Renal cortical epithelial cell (primary cell): ENCODE measurements around the gene ADCY3. TPM values are rescaled to one million over a fixed set of nuclear protein-coding genes. Genes with fewer than 3 reads are reported as not detected.

Experiments
- DNase-seq: peaks from one replicate; pipeline ENCODE4 v3.0.0-alpha.2; 2011; ENCODE audit warnings: low read depth
- total RNA-seq: library from RNA; depleted of rRNA; stranded (reverse); fragments of >200 nt; gene quantifications from 2 replicates; pipeline ENCODE4 v1.2.3, GENCODE V29; 2014

The ADCY3 gene
- total RNA-seq, 1 donor from 2014 or later: 16.5 TPM

DNA sequence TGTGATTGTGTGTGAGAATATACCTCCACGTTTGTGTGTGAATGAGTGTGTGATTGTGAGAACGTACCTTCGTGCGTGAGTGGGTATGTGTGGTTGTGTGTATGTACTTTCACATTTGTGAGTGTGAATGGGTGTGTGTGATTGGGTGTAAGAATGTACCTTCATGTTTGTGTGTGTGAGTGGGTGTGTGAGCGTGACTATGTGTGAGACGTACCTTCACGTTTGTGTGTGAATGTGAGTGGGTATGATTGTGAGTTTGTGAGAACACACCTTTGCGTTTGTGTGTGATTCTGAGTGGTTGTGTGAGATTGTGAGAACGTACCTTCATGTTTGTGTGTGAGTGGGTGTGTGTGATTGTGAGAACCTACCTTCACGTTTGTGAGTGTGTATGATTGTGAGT is 5.8 kb upstream of the ADCY3 start:
- DNase-seq: no peak

- DNase-seq: no peak
These were observed 4.7 kb upstream of the ADCY3 start for GRCh38 chr2:24924732-24925131.

- DNase-seq: no peak
These were observed 4.2 kb upstream of the ADCY3 start for GRCh38 chr2:24924266-24924665.

GRCh38 chr2:24923106-24923505 is 3.1 kb upstream of the ADCY3 start:
- DNase-seq: no peak

DNA sequence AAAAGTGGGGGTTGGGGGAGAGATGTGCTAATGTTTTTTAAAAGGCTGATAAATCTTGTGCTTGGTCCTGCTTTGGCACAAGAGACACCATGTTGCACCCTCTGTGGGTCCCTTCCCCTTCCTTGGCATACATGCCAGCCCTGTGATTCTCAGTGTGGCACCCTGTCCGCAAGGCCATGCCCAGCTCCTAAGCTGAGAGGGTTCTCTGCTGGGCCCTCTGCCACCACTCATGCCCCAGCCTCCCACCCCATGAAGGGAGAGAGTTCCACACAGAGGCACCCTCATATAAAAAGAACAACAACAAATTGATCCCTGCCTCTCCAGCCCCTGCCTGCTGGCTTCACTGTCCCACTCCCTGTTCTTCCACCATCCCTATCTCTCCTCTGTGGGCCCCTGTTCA is 2.5 kb upstream of the ADCY3 start:
- DNase-seq: no peak

DNA sequence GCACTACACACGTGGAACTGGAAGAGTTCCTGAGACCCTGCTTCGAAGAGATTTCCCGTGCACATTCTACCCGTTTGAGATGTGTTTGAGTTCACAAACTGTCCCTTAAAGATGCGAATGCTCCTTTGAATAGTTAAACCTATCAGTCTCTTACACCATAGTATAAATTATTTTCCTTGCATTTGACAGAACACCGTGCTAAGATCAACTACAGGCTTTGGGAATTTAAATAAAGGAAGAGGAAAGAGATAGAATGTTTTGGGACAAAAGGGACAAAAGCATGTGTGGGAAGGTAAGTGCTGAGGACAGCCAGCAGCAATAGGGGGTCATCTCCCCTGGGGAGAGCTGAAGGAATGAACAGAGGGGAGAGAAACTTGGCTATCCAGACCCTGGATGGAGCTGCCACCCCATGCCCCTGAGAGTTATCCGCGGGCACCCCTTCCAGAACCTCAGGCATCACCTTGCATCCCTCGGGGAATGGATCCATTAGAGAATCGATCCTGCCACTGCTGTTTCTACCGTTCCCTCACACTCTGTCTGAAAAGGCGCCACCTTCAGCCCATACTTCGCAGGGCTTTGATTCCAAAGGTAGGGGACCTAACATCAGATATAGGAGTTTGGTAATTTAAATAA is 888 bp upstream of the ADCY3 start:
- no peak for DNase-seq

DNA sequence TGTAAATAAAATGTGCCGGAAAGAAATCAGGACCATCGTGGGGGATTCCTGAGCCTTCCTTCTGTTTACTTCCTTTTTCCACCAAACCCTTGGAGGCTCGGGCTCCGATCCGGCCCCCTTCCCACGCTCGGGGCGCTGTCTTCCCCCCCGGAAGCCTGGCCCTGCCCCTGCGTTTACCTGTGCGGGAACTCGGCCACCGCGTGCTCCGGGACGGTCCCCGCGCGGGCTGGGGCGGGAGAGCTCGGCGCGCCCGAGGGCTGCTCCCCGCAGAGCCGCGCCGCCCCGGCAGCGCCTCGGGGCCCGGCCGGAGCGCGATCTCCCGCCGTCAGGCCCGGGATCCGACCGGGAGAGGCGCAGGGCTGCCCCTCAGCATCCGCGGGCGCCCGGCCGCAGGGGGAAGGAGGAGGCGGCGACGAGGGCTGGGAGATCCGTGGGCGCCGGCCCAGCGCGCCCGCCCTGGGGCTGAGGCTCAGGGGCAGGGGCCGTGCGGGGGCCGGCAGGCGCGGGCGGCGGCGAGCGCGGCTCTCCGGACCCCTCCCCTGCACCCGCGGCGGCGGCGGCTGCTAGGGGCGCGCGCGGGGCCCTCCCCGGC is 435 bp downstream of the ADCY3 start:
- no peak for DNase-seq

DNA sequence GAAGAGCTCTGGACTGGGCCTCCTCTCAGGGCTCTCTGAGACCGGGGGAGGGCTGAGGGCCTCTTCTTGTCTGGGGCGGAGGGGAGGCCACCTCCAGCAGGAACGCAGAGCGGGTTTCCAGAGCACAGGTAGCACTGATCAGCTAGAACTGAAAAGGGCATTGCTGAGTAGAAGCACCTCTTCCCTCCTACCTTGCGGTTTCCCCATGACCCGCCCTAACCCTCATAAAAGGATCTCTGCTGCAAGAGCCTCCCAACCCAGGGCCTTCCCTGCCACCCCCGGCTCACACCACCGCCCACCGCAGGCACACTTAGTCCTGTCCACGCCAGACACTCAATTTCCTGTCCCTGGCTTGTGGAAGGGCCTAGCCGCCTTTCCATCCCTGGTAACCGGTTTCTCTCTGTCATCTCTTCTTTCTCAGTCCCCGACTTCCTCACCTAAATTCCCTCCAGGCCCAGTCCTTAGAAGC is 966 bp downstream of the ADCY3 start:
- no peak for DNase-seq

DNA sequence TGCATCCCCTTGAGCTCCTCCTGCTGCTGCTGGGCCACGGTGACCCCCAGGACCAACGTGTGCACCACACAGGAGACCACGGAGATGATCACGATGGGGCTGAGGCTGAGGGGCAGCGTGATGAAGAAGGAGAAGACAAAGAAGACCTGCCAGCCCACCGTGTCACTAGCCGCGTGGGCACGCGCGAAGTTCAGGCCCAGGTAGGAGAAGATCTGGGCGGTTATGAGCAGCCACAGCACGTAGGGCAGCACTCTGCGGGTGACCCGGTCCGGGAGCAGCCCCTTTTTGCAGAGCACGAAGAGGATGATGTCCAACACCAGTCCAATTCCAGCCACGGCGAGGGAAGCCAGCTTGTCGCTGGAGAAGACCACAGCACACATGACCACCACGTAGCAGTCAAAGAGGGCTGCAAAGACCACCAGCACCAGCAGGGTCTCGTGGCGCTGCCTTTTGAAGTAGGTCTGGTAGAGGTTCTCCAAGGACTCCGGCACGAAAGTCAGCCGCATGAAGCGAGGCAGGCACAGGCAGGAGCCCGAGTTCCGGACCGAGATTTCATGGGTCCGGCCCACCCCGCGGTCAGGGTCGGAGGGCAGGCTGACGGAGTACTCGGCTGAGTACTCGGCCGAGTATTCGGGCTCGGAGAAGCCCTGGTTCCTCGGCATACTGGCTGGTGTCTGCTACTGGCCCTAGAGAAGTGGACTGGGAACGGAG is 1.6 kb downstream of the ADCY3 start:
- no peak for DNase-seq

GRCh38 chr2:24917731-24918325 is 2.2 kb downstream of the ADCY3 start:
- DNase-seq: no peak

DNA sequence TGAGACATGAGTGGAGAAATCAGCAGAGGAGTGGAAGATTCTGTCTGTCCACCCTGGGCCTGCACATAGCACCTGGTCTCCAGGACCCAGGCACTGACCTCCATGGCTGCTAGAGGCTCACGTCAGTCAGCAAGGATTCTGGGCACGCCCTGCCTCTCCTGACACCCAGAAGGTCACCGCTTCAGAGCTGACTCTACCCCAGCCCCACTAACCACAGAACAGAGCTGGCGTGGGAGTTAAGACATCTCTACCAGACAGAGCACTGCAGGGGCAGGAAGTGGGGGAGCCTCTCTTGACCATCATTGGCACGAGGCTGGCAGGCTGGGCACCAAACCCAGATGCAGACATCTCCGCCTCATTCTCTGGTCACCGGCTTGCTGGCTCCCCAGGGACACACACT is 3.0 kb downstream of the ADCY3 start:
- no peak for DNase-seq

GRCh38 chr2:24915796-24916195 is 4.2 kb downstream of the ADCY3 start:
- DNase-seq: no peak

GRCh38 chr2:24915175-24915574 is 4.9 kb downstream of the ADCY3 start:
- no peak for DNase-seq

- no peak for DNase-seq
These were observed 5.3 kb downstream of the ADCY3 start for GRCh38 chr2:24914713-24915112.

DNA sequence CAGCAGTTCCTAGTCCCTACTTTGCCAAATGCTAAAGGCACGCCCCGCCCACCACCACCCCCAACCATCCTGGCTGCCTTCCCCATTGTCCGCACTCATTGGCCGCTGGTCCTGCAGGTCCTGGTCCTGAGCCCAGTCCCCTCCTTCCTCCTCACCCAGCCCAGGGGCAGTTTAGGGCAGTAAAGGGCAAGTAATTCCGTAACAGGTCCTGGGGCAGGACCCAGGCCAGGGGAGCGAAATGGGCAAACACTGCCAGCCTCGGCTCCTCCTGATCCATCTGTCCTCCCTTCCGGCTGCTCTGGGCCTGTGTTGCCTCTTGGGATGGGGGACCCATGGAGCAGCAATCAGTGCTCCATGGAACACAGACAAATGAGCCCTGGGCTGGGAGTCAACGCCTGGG is 6.1 kb downstream of the ADCY3 start:
- no peak for DNase-seq

- no peak for DNase-seq
These were observed 7.1 kb downstream of the ADCY3 start for GRCh38 chr2:24912986-24913385.

DNA sequence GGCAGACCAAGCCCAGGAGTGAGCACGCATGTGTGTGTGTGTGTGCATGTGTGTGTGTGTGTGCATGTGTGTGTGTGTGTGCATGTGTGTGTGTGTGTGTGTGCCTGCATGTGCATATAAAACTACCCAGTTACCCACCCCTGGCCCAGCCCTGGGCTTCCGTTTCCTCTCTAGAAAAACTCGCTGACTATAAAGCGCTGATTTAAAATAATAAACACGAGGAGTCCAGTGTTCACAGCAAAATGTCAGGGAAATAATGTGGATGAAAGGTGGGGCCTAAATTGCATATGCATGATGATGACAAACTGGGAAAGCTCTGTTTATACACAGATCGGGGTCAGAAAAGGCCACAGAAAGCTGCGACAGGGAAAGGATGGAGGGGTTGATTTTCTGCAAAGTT is 7.5 kb downstream of the ADCY3 start:
- DNase-seq: no peak

DNA sequence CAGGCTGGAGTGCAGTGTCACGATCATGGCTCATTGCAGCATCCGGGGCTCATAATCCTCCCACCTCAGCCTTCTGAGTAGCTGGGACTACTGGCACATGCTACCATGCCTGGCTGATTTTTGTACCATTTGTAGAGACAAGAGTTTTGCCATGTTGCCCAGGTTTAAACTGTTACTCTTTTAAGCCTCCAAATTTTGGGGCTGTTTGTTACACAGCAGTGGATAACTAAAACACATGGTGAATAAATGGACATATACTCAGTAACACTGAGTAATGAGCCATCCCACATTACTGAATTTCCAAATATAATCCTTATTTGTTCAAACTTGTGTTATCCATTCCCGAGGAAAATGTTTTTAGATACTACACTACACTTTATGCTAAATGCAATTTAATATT is 9.8 kb downstream of the ADCY3 start:
- no peak for DNase-seq

- no peak for DNase-seq
These were observed 10.4 kb downstream of the ADCY3 start for GRCh38 chr2:24909555-24910177.

GRCh38 chr2:24908461-24908901 is 11.6 kb downstream of the ADCY3 start:
- DNase-seq: no peak

- DNase-seq: peak; percentile 29
These were observed 12.9 kb downstream of the ADCY3 start for GRCh38 chr2:24907116-24907515.

DNA sequence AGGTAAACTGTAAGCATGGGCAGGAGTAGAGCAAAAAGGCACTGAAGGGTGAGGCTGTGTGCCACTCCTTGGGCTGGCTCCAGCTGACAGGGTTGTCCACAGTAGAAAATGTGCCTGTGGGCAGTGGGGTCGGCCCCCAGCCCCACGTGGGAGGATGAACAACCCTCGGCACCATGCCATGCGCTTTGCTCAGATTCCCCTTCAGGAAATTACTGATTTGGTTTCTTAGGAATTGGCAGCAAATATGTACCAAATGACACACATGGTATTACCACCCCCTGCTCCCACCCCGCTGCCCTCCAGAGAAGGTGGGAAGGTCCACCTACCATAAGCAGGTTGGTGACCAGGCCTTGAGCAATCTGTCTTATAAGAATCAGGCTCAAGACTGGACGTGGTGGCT is 13.6 kb downstream of the ADCY3 start:
- DNase-seq: no peak
